Right lobe of liver (tissue), 4 donors: Measurements from ENCODE around the gene GALNT10.

Source experiments
- POLR2A ChIP-seq: fragments of 450-650 bp; IDR thresholded peaks from one replicate; pipeline ENCODE4 v1.6.1; 2017; ENCODE audit warnings: antibody characterized with exemption, mild to moderate bottlenecking
- TF ChIP-seq, protein P1 (sequence below), 4 donors: fragments of 200-600 bp in 3 of 4; fragments of 450-650 bp in 1 of 4; IDR thresholded peaks; one replicate each; pipeline versions ENCODE4 v1.5.1 to v1.8.0; 2016 to 2022; ENCODE audit warnings: antibody characterized with exemption in 4 of 4, mild to moderate bottlenecking in 2 of 4
- donor health status: DM: no; HTN: no; CAD: no.
- donor health status: DM: no; HTN: no; CAD: no.
- donor health status: DM: no; HTN: yes; CAD: no.

DNA sequence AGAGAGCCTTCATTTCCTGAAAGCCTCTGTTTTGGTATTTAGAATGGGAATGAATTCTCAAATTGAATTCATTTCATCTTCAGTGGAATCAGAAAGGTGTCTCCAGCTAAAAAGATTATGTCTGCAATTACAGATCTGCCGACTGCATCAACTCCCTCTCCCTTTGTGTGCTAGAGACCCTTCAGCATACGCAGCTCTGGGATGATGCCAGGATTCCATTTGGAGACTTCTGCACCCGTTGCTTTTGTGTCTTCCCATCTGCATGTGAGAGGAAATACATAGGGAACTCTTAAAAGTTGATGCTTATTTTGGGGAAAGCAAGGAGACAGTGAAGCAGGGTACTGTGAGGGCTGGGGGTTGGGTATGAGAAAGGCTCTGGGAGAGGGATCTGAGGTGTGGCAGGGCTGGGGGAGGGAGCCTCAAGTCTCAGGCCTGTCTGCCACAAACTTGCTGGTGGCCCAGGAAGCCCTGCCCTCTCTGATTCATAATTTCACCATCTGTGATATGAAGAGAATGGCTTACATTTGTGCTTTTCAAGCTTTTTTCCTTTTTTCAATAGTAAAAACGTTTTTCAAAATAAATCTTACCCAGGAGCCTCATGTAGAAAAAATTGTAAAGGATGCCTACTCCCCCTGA is 165.6 kb downstream of the GALNT10 start:
- TF ChIP-seq, protein P1, sequence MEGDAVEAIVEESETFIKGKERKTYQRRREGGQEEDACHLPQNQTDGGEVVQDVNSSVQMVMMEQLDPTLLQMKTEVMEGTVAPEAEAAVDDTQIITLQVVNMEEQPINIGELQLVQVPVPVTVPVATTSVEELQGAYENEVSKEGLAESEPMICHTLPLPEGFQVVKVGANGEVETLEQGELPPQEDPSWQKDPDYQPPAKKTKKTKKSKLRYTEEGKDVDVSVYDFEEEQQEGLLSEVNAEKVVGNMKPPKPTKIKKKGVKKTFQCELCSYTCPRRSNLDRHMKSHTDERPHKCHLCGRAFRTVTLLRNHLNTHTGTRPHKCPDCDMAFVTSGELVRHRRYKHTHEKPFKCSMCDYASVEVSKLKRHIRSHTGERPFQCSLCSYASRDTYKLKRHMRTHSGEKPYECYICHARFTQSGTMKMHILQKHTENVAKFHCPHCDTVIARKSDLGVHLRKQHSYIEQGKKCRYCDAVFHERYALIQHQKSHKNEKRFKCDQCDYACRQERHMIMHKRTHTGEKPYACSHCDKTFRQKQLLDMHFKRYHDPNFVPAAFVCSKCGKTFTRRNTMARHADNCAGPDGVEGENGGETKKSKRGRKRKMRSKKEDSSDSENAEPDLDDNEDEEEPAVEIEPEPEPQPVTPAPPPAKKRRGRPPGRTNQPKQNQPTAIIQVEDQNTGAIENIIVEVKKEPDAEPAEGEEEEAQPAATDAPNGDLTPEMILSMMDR (IDR thresholded peaks at IDR 0.05): no peak
- TF ChIP-seq POLR2A: no peak
